GM18517 (cell line): ENCODE measurements around the gene INTS4.
"Not testable (repeated sequence)": the region's sequence is repeated elsewhere in the genome, so short reads cannot be mapped to it uniquely, and the experiment has no call there.

Source experiments
- ATAC-seq: cut with Tn5 transposase; IDR thresholded peaks from one replicate; pipeline ENCODE4 v1.9.1; 2021; ENCODE audit warnings: mild to moderate bottlenecking, moderate library complexity; ENCODE audit not compliant: unreplicated experiment

The INTS4 gene

GRCh38 chr11:77994434-77995362 is at the start of gene INTS4:
INTS4 (minus strand) TSS chr11:77994668; CDS start chr11:77994643, 25 bp downstream.
- peak; percentile 99 for ATAC-seq

GRCh38 chr11:78041843-78042440 is 47.5 kb upstream of the INTS4 start:
- no peak for ATAC-seq

DNA sequence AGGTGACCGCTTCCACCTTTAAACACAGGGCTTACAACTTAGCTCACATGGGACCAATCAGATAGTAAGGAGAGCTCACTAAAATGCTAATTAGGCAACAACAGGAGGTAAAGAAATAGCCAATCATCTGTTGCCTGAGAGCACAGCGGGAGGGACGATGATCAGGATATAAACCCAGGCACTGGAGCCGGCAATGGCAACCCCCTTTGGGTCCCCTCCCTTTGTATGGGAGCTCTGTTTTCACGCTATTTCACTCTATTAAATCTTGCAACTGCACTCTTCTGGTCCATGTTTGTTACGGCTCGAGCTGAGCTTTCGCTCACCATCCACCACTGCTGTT is 46.9 kb upstream of the INTS4 start:
- ATAC-seq: not testable (repeated sequence)

DNA sequence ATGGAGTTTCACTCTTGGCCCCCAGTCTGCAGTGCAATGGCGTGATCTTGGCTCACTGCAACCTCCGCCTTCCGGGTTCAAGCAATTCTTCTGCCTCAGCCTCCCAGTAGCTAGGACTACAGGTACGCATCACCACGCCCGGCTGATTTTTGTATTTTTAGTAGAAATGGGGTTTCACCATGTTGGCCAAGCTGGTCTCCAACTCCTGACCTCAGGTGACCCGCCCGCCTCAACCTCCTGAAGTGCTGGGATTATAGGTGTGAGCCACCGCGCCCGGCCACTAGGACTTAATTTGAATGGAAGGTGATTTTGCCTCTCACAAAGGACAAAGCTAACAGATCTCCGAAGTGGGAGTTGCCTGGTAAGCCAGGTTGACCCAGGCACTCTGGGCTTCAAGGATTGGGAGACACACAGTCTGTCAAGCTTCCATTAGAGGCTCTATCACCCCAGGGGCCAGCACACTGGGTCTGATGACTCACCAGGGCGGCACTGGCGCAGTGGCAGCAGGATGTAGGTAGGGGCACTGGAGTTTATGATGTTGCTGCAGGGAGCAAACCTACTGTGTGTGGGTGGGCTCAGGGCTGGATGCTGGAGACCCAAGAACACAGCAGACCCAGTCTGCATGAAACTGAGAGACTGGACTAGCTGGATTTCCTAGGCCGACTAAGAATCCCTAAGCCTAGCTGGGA is 46.4 kb upstream of the INTS4 start:
- ATAC-seq: no peak

DNA sequence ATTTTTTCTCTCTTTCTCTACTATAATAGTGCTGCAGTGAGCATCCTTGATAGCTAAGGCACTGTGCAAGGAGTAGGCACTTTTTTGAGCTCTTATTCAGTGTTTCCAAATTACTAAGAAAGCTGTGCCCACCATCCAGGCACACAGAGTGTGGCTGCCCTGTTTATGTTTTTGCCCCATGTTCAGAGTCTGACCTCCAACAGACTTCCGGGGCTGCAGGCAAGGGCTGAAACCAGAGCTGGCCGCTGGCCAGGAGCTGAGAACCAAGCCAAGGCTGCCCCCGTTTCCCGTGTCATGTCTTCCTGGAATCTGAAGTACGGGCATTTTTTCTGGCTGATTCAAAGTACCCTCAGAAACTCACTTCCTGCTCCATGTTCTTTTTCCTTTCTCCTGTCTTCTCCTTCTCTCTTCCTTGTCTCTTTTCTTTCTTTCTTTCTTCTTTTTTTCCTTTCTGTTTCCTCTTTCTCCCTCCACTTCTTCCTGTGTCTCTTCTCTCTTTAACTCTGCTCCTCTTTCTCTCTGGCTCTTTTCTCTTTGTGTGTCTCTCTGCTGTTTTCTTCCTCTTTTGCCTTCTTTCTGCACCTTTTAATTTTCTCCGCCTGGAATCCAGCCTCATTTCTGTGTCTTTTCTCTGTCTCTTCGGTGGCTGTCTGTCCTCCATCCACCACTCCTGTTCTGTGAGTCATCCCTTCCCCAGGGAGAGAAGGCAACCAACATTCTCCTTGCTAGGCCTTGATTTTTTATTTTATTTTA is 45.6 kb upstream of the INTS4 start:
- ATAC-seq: peak; percentile 48

DNA sequence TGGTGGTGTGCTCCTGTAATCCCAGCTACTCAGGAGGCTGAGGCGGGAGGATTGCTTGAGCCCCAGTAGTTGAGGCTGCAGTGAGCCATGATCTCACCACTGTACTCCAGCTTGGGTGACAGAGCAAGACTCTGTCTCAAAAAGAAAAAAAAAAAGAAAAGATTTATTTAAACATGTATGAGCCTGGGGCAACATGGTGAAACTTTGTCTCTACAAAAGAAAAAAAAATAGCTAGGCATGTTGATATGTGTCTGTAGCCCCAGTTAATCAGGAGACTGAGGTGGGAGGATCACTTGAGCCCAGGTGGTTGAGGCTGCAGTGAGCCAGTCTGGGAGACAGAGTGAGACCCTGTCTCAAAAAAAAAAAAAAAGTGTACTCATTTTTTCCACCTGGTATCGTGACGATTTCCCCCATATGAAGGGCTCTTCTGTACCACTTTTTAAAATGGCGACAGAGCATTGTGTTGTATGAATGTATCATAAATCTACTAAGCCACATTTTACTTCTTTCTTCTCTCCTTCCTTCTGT is 45.0 kb upstream of the INTS4 start:
- ATAC-seq: peak; percentile 31

- ATAC-seq: no peak
Observed at GRCh38 chr11:78038697-78039313, 44.3 kb upstream of the INTS4 start.

- ATAC-seq: no peak
Observed at GRCh38 chr11:78037825-78038620, 43.6 kb upstream of the INTS4 start.

DNA sequence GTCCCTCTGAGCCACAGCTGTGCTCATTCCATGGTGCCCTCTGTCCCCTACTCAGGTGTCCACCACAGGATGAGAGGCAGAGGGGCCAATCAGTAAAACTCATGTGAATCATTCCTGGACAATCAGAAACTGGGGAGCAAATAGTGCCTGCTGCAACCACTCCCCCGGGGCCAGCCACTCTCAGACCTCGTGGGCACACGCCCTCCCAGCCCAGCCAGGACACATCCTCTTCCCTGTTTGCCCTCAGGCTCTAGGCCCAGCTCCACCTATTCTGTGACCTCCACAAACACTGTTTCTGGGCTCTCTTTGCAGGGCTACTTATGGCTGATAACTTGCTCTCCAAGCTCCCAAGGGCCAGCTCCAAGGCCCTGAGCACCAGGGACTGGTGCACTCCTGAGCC is 42.6 kb upstream of the INTS4 start:
- ATAC-seq: no peak

DNA sequence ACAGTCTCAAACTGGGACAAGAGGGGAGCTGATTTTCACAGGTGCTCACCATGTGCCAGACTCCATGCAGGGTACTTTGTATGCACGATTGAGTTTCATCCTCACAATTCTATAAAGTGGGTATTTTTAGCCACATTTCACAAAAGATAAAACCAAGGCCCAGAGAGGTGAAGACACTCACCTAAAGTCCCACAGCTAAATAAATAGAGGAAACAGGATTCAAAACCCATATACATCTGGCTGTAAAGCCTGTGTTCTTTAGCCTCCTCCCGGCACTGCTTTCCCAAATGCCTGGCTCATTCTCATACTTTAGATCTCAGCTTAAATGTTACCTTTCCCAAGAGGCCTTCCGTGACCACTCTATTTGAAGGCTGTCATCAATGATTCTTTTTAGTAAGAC is 41.8 kb upstream of the INTS4 start:
- no peak for ATAC-seq

DNA sequence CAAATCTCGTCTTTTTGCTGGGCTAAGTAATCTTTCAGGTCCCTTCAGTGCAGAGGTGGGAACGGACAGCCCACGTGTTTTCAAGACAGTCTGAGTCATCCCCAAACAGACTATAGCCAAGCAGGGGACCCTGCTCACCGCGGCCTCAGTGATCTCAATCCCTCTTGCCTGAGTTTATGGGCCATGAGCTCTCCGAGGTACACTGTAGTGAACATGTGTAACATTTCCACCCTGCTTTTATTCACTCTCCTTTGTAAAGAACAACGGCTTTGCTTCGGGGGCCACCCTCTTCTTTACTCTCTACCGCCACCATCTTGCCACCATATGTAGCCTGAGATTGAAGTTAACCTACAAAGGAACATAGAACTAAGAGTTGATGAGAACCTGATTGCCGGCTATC is 40.2 kb upstream of the INTS4 start:
- no peak for ATAC-seq

DNA sequence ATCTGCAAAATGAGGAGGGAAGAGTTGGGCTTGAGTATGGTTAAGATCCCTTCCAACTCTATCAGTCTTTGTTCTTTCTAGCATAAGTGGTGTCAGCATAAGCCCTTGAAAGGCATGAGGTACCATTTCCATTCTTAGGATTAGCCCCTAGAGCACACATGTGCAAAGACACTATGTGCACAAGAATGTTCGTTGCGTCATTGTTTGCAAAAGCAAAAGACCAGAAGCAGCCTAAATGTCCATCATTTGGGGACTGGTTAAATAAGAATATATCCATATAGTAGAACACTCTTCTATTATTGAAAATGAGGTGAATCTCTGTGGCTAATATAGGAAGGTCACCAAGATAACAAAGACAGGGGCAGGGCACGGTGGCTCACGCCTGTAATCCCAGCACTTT is 38.6 kb upstream of the INTS4 start:
- no peak for ATAC-seq

DNA sequence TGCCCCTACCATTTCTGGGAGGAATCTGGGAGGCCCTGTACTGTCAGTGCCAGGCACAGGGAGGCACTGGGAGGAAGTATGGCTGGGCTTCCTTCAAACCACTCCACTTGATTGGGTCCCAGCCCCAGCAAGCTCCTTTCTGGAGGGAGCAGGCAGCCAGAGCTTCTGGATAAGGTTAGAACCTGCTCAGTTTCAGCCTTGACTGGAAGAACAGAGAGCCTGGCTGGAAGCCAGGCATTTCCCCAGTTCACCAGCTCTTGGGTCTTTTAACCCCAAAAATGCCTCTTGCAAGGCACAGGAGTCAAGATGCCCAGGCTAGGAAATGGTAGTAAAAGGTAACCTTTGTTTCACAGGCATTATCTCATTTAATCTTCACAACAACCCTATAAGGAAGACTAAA is 37.6 kb upstream of the INTS4 start:
- no peak for ATAC-seq

GRCh38 chr11:78031629-78032028 is 37.2 kb upstream of the INTS4 start:
- ATAC-seq: no peak

- no peak for ATAC-seq
Observed at GRCh38 chr11:78030429-78031325, 36.2 kb upstream of the INTS4 start.

DNA sequence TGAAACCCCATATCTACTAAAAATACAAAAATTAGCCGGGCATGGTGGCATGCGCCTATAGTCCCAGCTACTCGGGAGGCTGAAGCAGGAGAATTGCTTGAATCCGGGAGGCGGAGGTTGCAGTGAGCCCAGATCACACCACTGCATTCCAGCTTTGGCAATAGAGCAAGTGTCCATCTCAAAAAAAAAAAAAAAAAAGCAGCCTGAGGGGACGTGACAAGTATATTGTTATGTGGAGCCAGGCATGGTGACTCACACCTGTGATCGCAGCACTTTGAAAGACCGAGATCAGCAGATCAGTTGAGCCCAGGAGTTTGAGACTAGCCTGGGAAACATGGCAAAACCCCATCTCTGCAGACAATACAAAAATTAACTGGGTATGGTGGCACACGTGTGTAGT is 34.0 kb upstream of the INTS4 start:
- not testable (repeated sequence) for ATAC-seq

GRCh38 chr11:78027759-78028158 is 33.3 kb upstream of the INTS4 start:
- ATAC-seq: no peak

GRCh38 chr11:78025378-78025777 is 30.9 kb upstream of the INTS4 start:
- no peak for ATAC-seq

DNA sequence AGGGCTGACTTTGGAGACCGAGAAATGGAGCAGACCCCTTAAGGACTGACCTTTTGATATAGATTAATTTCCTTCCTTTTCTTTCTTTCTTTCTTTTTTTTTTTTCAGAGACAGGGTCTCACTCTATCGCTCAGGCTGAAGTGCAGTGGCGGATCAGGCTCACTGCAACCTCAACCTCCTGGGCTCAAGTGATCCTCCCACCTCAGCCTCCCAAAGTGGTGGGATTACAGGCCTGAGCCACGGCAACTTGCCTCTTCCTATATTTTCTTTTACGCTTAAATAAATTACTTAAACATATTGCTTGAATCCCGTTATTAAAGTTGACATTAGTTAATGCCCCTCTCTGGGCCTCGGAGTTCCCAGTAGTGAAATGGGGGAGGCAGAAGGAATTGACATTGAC is 29.0 kb upstream of the INTS4 start:
- no peak for ATAC-seq
